ENCODE measurements around the gene VPS16.
"Not testable (repeated sequence)": the region's sequence is repeated elsewhere in the genome, so short reads cannot be mapped to it uniquely, and the experiment has no call there.

Gene VPS16

DNA sequence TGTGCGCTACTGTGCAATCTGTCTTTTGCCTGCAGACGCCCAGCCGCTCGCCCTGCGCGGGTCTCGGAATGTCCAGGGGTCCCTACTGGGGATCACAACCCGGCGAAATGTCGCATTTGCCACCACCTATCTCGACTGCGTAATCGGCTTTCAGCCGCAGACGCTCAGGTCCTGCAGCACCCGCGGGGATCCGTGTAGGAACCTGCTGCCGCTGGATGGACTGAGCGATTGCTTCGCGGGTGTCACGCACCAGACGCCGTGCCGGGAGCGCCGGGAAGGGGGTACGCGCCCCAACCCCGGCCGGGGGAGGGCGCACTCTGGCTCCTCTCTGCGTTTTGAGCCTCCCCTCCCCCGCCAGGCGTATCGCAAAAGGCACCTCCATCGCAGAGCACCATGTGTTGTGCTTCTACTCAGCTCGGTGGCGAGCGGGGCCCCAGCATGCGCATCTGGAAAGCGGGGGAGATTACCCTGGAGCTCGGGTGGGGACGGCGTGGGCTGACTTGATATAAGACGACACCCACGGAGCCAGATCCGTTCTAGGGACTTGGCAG is 32.0 kb downstream of the VPS16 start:
- peak; percentile 93 for DNase-seq

GRCh38 chr20:2873010-2873746 is 32.6 kb downstream of the VPS16 start, which contains the start of gene PTPRA:
Gene PTPRA, plus strand, starts transcription at chr20:2873481. Its CDS starts 90,797 bp downstream, at chr20:2964278.
- peak; percentile 97 for DNase-seq

DNA sequence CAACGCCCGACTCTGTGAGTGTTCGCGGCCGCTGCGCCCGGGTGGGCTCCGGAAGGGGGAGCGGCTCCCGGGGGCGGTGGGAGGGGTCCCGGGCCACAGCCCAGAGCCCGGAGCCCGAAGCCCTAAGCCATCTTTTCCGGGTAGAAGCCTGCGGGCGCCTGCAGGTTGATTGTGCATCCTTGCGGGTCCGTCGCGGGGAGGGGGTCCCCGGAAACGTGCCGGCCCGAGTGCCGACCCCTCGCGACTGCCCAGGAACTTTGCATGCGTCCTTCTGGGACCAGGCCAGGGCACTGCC is 33.1 kb downstream of the VPS16 start:
- DNase-seq, result peak; percentile 87

DNA sequence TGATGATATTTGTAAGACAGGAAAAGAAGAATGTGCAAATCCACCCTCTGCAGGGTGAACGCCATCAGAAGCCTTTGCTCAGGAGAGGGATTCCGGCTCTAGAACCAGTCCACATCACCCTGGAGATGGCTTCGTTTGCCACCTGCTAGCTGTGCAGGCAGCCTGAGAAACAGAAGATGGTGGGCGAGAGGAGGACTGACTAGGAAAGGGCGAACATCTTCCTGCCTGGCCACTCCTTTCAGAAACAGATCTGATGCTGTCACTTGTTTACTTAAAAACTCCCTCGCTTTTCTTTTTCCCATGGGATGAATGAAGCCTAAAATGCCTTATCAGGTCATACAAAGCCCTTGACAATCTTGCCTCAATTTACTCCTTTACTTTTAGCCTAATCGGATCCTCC is 33.9 kb downstream of the VPS16 start:
- DNase-seq, result peak; percentile 36

GRCh38 chr20:2875690-2876203 is 35.2 kb downstream of the VPS16 start:
- DNase-seq, result no peak

DNA sequence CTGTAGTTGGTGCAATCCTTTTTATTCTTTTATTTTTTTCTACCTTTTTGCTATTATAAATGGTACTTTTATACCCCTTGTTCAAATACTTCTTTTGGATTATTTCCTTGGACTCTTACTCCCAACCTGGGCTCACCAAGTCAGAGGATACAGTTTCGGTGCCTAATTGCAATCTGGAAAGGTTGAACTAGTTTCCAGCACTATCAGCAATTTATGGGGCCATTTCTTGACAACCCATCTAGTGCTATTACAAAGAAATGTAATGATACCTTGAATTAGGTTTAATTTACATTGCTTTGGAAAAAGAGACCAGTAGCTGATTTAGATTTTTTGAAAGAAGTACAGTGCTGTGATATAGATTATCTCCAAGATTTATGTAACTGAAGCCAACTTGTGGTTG is 38.0 kb downstream of the VPS16 start:
- no peak for DNase-seq

DNA sequence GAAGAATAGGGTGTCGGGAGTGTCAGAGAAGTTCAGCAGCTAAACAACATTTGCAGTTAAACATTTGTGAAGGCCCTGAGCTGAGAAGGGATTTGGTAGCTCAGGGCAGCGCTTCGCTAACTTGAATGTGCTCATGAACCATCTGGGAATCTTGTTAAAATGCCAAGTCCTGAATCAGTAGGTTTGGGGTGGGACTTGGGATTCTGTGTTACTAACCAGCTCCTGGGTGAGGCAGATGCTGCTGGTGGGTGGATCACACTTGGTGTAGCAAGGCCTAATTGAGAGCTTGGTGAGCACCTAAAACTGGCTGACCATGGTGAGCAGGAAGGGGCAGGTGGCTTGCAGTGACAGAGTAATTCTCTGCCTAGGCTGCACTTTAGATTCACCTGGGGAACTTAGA is 38.6 kb downstream of the VPS16 start:
- DNase-seq, result no peak

- no peak for DNase-seq
These were observed 40.1 kb downstream of the VPS16 start for GRCh38 chr20:2880650-2881049.

DNA sequence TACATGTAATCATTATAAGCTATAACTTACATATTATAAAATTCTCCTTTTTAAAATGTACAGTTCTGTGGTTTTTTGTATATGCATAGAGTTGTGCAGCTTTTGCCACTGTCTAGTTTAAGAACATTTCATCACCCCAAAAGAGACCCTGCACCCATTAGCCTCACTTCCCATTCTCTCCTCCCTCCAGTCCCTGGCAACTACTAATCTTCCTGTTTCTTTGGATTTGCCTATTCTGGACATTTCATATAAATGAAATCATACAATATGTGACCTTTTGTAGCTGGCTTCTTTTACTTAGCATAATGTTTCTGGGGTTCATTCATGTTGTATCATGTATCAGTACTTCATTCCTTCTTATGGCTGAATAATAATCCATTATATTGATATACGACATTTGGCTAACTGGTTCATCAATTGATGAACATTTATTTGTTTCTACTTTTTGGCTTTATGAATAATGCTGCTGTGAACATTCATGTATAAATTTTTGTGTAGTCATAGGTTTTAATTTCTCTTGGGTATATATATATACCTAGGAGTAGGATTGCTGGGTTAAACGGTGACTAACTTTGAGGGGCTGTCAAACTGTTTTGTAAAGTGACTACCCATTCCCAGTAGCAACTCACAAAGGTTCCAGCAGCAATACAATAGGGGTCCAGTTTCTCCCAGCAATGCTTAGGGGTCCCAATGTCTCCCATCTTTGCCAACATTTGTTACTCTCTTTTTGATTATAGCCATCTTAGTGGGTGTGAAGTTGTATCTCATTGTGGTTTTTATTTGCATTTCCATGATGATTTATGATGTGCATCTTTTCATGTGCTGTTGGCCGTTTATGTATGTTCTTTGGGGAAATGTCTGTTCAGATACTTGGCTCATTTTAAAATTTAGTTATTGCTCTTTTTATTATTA is 43.4 kb downstream of the VPS16 start:
- DNase-seq, result no peak

- no peak for DNase-seq
These were observed 47.2 kb downstream of the VPS16 start for GRCh38 chr20:2887715-2888114.

- DNase-seq, result no peak
These were observed 47.8 kb downstream of the VPS16 start for GRCh38 chr20:2888224-2888955.

- no peak for DNase-seq
These were observed 48.7 kb downstream of the VPS16 start for GRCh38 chr20:2889209-2889608.

DNA sequence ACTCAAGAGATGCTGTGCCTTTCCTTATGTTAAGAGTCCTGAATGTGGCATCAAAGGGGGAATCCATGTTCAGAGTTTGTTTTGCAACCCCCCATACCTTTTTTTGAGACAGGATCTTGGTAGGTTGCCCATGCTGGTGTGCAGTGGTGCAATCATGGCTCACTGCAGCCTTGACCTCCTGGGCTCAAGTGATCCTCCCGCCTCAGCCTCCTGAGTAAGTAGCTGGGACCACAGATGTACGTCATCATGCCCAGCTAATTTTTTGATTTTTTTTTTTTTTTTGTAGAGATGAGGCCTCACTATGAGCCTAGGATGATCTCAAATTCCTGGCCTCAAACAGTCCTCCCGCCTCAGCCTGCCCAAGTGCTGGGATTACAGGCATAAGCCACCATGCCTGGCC is 49.3 kb downstream of the VPS16 start:
- no peak for DNase-seq

GRCh38 chr20:2890742-2891141 is 50.2 kb downstream of the VPS16 start:
- DNase-seq, result no peak

- DNase-seq, result no peak
These were observed 50.8 kb downstream of the VPS16 start for GRCh38 chr20:2891343-2891742.

DNA sequence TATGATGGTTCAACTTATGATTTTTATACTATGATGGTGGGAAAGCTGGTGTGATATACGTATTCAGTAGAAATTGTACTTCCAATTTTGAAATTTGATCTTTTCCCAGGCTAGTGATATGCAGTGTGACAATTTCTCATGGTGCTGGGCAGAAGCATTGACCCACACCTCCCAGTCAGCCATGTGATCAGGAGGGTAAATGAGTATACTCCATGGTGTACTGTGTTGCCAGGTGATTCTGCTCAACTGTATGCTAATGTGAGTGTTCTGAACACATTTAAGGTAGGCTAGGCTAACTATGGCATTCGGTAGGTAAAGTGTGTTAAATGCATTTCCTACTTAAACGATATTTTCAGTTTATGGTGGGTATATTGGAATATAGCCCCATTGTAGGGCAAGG is 51.8 kb downstream of the VPS16 start:
- no peak for DNase-seq

DNA sequence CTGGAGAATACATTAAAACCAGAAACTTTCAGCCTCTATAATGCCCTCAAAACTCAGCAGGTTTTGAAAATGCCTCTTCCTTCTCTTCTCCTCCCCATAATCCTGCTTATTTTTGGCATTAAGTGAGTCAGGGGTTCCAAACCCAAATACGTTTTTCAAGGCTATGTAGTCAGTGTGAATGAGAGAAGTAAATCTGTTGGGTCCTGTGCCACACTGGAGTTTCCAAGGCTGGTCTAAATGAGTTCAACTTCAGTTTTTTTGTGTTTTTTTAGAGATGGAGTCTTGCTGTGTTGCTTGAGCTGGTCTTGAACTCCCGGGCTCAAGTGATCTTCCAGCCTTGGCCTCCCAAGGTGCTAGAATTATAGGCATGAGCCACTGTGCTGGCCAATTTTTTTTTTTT is 53.7 kb downstream of the VPS16 start:
- no peak for DNase-seq

DNA sequence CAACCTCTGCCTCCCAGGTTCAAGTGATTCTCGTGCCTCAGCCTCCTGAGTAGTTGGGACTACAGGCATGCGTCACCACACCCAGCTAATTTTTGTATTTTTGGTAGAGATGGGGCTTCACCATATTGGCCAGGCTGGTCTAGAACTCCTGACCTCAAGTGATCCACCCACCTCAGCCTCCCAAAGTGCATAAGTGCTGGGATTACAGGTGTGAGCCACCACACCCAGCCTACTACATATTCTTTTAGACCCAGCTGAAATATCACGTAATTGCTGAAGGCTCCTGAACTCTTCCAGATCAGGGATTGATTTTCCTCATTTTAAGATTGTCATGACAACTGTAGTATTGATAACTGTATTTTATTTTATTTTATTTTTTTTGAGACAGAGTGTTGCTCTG is 54.6 kb downstream of the VPS16 start:
- DNase-seq, result not testable (repeated sequence)

GRCh38 chr20:2899243-2899642 is 58.7 kb downstream of the VPS16 start:
- no peak for DNase-seq

DNA sequence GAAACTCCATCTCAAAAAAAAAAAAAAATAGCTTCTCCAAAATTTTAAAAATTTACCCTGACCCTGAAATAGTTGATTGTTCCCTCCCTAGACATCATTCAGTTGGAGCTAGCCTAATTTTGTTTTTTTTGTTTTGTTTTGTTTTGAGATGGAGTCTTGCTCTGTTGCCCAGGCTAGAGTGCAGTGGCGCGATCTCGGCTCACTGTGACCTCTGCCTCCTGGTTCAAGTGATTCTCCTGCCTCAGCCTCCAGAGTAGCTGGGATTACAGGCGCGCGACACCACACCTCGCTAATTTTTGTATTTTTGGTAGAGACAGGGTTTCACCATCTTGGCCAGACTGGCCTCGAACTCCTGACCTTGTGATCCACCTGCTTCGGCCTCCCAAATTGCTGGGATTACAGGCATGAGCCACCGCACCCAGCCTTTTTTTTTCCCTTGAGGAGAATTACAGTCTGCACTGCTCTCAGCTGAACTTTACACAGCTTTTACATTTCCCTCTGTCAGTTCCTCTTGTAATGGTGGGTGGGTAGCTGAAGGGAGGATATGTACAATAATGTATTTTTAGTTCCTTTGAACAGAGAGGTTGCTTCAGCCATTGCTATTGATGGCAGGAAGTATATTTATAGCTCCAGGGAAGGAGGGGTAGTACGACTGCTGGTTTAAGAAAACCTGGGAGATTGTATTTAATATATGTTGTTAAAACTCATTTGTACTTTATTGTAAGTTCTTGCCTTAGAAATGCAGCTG is 60.5 kb downstream of the VPS16 start:
- peak; percentile 40 for DNase-seq

DNA sequence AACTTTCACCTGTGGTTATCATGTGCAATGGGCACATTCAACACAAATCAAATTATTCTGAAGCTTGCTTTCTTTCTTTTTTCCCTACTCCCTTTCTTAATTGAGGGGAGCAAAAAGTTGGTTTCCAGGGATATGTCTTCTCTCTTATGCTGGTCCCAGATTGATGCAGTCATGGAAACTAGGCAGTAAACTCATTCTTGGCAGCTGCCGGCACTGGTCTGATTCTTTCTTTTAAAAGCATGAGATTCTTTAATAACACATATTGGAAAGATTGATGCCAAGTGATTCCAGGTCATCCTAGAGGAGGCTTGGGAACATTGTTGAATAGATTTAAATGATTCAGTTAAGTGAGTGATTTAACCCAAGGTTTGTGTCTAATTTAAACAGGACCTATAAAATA is 61.7 kb downstream of the VPS16 start:
- DNase-seq, result no peak

DNA sequence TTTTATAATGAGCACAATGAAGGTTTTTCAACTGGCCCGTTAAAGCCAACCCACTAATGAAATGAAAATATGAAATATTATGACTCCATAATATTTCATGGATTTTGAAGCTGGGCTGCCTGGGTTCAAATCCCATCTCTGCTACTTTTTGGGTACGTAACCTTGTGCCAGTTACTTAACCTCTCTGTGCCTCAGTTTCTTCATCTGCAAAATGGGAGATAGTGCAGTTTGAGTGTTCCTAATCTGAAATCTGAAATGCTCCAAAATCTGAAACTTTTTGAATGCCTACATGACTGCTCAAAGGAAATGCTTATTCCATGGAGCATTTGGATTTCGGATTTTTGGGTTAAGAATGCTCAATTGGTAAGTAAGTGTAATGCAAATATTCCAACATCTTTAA is 62.3 kb downstream of the VPS16 start:
- DNase-seq, result no peak

Measured in hematopoietic multipotent progenitor cell treated with erythropoietin and hydrocortisone succinate and interleukin-3 and kit ligand, for 4 days (in vitro differentiated cells).